Muscle of back (tissue), 11 donors: ENCODE data around the gene SH3RF3. TPM values are rescaled to one million over a fixed set of nuclear protein-coding genes. Genes with fewer than 3 reads are reported as not detected.

Experiments used
- DNase-seq, 3 donors: peaks; one replicate each; pipeline versions ENCODE4 v3.0.0 to v3.0.0-alpha.2; 2013
- polyA plus RNA-seq, 10 donors: library from polyadenylated mRNA; unstranded; fragments of 120-200 nt; gene quantifications; one replicate each; pipeline ENCODE4 v1.2.1, GENCODE V29; 2013; ENCODE audit not compliant: insufficient read length in 10 of 10

SH3RF3 gene
- polyA plus RNA-seq, 10 donors: 3.8 to 7.0 (median 4.7) TPM

DNA sequence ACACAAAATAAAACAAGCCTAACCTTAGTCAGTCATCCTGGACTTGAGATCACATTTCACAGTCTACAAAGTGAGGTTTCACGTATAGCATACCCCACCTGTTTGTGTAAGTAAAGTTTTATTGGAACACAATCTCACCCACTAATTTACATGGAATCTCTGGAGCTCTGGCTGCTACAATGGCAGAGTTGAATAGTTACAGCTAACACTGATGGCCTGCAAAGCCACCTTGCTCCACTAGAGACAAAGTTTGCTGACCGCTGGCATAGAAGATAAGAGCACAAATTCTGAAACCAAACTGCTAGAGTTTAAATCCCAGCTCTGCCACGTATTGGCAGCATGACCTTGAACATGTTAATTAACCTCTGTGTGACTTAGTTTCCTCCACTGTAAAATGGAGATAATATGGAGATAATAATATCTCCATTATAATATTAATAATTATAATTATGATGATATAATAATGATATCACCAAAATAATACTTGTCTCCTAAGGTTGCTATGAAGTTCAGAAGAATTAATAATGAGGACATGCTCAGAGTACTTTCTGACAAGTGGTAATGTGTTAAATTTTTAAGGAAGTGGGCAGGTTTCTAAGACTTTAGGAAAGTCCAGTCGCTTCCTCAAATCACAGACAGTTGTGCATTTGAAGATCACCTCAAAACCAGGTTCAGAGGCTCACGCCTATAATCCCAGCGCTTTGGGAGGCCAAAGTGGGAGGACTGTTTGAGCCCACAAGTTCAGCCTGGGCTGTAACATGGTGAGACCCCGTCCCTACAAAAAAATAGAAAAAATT is 204.6 kb downstream of the SH3RF3 start:
- DNase-seq: no peak

DNA sequence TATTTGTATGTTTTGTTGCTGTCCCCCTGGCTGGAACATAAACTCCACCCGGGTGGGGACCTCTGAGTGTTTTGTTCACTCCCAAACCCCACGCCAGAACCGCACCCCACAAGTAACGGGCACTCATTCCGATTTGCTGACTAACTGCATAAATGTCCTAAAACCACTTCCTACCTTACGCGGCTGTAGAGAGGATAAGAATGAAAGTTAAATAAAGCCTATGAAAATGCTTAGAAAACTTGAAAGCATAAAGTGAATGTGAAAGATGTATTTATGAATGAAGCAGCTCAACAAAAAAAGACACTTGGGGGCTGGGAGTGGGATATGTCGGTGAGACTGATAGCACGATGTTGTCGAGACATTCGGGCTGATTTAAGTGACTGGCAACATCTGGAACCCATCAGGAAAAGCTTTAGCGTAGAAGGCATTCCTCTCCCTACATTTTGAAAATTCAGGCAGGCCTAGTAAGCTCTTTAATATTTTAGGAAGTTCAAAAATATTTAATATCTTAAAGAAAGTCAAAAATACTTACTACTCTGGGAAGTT is 206.7 kb downstream of the SH3RF3 start:
- DNase-seq: peak in 1 of 3 donors; percentile 51

DNA sequence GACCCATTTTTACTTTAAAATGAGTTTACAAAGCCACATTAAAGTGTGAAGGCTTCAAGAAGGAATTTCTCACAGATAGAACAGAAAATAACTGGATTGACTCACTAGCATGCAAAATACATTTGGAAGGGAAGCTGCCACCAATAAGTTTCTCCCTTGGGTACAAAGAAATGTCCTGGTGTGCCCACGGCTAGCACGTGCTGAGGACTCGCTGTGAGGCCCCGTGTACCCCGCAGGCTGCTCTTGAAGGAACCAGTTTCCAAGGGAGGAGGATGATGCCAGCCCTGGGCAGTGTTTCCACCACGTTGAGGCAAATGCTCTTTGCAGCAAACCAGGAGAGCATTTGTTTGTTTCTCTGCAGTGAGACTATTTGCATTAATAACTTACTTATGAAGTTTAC is 207.3 kb downstream of the SH3RF3 start:
- no peak for DNase-seq

DNA sequence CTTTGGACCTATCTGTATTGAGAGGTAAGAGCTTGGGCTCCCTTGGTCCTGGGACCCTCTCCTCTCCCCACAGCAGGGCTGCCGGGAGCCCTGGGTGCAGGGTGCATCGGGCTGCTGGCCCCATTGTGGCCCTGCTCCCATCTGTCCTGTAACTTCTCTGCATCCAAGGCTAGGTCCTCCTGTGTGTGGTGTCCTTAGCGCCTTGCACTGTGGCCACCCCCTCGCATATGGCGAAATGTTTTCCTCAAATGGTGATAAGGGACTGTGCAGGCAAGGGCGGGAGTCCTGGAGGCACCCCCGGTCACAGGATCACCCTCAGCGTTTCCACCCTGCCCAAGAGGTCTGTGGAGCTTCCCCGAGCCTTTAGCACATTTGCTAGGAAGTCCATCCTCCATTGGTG is 208.2 kb downstream of the SH3RF3 start:
- DNase-seq: no peak

DNA sequence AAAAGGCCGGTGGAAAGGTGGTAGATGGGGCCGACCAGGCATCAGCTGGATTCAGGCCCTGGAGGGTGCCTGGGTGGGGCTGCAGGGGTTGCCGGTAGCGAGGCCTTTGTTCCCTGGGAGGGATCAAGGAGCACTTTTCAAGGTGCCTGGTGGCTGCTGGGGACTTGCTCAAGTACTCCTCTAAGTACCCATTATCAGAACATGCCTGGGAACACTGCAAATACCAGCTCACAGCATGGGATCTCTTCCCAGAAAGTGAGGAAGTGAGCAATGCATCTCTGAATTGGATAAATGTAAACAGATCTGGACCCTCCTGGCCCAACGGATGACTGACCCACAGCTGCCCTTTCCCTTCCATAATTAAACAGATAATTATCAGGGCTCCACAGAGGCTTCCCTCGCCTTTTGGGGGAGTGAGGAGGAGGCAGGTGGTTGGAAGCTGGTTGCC is 210.5 kb downstream of the SH3RF3 start:
- DNase-seq: no peak

DNA sequence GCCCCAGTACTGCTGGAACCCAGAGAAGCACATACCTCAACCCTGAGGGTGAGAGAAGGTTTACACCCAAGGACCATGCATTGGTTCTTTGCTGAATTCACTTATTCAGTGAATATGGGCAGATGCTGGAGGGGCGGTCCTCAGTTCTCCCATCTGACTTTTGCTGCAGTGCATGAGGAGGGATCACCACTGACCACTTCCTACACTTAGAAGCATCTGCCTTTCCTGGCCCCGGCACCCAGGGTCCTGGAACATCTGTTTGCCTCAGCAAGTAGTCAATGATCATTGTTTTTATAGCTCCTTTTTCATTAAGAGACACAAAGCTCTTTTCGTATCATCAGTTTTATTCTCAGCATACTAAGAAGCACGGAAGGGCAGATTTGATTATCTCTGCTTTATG is 211.4 kb downstream of the SH3RF3 start:
- no peak for DNase-seq

DNA sequence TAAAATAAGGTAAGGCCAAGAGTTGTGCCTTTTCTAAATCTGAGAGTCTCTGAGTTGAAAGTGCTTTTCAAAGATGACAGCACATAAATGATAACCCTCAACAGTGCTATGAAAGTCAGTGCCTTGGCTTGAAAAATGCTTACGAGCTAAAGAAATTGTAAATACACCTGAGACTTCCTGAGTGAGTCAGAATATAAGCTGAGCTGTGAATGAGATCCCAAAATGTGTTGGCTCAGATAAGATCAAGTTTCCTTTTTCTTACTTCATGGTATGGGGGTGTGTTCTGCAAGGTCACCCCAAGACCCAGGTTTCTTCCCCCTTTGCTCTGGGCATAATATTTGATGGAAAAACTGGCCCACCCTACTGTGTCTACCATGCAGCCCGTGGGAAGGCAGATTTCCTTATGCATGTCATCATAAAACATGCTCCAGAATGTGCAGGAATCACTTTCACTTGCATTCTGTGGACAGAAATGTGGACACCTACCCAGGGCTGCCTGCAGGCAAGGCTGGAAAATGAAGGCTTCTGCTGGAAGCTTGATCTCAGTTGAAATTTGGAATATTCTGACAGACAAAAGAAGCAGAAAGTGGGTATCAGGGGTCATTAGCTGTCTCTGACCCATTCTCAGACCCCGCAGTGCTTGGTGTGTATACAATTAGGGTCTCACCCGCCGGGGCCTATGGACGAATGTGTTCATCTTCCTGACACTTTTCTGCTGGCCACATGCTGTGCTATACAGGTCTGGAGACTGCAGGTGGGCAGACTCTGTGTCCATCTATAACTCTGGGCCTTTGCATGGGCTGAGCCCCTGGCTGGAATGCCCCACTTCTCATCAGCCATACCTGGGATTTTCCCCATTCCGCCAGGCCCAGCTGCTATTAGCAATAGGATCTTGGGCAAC is 212.6 kb downstream of the SH3RF3 start:
- DNase-seq: no peak

DNA sequence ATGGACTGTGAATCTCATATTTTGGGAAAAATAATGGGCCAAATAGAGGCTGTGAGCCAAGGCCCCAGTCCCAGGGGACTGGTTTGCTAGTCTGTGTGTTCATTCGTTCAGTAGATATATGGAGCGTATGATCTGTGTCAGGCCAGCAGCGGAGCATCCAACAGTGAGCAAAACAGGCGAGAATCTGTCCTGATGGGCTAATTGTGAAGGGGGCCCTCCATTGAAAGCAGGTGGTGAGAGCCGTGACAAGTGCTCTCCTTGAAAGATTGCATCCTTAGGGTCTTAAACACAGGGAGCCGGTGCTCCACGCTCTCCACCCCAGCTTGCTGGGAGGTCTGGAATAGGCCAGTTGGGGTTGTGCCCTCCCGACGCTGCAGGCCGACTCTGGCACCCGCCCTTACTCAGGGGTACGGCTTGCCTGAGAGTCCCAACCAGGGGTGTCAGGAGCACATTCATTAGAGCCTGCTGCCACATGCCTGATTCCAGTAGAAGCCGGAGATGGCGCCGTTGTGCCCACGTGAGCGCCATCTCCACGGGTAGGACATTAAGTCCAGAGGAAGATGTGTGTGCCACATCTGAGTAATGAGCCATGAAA is 213.3 kb downstream of the SH3RF3 start:
- DNase-seq: no peak

DNA sequence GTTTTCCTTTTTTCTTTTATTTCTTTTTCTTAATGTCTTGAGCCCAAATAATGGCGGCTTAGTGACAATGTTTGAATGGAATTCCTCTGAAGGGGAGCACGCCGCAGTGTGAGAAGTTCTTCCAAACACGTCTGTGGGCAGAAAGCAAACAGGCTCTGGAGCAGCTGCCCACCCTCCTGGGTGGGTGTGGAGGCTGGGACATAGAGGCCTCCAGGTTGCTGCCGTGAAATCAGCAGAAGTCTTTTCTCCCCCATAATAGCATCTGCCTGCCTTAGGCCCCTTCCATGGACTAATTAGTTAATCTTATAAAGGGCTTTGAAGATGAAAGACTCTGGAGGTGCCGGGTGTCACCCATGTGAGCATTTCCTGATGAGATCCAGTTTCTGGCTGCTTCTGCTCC is 213.9 kb downstream of the SH3RF3 start:
- no peak for DNase-seq

DNA sequence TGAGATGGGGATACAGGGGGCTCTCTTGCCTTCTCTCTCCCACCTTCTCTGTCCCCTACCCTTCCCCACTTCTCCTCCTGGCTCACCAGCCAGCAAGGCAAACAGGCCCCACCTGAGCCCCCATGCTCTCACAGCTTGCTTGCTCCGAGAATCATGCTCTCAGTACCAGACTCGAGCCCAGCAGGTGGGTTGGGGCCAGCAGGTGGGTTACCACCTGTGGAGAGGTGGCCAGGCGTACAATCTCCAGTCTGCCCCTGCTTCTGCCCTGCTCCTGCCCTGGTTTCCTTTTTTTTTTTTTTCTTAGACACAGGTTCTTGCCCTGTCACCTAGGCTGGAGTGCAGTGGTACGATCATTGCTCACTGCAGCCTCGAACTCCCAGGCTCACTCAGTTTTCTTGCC is 214.5 kb downstream of the SH3RF3 start:
- DNase-seq: no peak

DNA sequence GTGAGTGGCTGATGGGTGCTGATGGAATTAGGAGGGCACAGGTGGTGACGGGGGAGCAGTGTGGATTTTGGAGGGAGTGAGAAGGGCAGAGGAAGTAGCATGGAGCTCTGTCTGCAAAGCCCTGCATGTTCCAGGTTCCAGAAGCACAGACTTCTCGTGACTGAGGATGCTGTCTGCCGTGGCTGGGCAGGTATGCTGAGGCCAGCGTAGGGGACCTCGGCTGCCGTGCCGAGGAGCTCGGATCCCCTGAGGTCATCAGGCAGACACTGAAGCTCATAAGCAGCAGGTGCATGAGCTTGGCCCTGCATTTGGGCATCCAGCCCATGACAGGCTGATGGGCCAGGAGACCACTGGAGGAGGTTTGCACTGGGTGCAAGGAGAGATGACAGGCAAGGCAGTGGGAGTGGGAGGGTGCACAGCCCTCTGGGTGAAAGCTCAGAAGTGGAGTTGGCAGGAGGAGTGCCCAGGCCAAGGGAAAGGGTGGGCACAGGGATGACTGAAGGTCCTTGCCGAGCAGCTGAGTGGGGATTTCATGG is 215.3 kb downstream of the SH3RF3 start:
- DNase-seq: no peak

DNA sequence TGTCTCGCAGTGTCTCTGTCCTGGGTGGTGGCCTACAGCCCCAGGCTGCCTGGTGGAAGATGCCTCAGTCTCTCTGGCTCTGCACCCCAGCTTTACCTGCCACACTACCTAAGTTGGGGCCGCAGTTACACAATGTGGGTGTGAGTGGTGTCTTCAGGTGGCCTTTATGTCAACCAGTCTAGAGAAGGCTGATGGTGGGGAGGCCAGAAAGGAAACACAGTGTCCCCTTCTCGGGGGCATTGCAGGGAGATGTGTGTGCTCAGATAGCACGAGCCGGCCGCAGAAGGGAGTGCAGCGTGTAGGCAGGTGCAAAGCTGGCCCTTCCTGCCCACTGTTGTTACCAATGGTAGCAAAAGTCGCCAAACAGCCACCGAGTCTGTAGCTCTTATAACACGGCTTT is 216.1 kb downstream of the SH3RF3 start:
- no peak for DNase-seq

DNA sequence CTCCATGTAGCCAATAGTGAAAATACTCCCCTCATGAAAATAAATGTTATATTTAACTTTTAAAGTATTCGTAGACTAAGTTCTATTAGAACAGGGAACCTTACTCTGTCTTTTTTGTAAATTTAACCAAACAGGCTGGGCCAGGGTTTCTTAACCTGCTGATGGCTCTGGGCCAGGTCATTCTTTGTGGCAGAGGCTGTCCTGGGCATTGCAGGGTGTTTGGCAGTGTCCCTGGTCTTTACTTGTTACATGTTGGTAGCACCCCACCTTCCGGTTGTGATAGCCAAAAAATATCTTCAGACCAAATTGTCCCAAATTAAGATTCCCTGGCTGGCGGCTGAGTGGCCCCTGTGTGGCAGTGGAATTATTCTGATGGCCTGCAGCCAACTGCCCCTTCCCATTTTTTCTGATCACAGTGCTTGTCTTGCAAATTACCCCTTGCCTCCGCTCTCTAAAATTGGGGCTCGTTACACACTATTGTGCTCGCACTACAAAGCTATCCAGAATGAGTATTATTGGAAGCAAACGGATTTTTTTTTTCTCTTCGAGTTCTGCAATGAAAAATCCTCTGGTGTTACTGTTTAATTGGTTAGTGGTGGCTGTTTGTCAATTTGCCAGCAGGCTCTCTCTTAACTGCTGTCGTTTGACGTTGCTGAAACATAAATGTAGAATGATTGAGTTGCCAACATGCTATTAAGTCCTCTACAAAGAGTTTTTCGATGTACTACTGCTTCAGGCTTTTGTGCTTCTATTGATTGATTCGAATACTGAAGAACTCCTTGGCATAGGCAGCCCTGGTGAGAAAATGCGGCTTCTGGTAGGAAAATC is 216.9 kb downstream of the SH3RF3 start:
- no peak for DNase-seq

DNA sequence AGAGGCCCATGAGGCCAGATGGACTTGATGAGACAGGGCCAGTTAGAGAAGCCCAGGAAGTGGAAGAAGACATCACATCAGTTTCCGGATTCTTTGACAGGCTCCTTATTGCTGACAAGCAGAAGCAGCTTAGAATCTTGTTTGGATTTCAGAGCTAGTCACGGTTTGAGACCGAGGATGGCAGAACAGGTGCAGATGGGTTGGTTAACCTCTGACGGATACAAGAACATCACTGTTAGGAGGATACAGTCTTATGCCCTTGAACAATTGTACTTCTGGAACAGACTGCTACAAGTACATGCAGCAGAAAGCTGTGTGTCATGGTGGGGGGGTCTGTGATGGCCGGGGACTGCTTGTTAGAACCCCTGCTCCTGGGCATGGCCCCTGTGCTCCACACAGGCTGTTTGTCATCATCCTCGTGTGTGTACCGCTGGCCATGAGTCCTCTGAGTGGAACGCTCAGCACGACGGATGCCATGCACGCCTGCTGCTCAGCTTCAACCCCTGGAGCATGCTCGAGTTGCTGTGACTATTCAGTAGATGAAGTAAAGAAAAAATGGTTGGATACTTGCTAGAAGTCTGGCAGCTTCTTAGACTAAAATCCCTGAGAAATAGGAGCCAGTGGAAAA is 217.7 kb downstream of the SH3RF3 start:
- DNase-seq: no peak

DNA sequence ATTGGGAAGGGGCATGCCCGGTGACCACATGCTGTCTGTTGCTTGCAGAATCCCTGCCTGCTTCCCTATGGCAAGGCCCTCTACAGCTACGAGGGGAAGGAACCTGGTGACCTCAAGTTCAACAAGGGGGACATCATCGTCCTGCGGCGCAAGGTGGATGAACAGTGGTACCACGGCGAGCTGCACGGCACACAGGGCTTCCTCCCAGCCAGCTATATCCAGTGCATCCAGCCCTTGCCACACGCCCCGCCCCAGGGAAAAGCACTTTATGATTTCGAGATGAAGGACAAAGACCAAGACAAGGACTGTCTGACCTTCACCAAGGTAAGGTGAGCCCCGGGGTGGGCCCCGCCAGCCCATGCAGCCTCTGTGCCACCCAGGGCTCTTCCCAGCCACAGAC is 218.6 kb downstream of the SH3RF3 start:
- no peak for DNase-seq

DNA sequence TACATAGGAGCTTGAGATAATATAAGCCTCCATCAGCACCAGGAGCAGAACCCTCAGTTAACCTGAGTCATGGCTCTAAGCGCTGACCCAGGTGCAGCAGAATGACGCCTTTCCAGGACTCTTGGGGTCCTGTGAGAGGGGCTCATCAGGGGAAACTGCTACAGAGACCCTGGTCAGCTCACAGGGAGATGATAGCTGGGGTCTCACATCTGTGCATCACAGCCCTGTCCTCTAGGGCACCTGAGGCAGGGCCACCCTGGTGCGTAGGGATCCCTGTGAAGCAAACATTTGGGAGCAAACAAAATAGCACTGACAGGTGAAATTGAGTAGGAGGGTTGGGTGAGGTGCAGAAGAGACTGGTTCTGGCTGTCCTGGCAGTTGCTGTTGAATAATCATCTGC is 219.2 kb downstream of the SH3RF3 start:
- DNase-seq: no peak

DNA sequence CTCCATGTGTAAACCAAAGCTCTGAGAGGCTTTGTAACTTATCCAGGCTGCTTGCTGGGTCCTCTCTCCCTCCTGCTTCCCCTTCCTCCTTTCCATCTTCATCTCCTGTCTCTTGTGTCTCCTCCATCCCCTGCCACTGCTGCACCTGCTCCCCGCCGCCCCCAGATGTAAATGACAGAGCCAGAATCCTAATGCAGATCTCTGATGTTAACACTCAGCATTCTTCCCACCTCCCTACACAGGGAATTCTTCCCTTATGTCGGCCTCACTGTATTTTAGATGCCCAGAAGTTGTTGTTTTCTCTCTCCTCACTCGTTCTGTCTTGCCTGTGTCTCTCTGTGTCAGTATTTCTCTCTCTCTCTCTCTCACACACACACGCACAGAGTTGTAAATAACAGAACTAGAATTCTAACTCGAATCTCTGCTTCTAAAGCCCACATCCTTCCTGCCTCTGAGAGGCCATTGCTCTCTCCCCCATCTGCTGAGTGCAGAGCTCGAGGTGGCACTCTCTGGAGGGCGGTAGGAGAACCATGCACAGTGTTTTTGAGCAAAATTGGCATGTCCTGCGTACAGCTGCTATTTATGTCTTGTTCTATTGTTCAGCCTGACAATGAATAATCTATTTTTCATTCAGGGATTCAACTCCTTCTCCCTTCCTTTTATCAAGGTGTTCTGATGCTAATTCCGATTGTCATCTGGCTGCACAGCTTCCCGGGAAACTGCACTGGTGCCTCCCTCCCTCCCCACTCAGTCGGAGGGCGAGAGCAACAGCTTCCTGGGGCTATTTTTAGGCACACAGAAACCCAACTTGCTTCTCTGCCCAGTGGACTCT is 219.9 kb downstream of the SH3RF3 start:
- peak in 1 of 3 donors; percentile 57 for DNase-seq

DNA sequence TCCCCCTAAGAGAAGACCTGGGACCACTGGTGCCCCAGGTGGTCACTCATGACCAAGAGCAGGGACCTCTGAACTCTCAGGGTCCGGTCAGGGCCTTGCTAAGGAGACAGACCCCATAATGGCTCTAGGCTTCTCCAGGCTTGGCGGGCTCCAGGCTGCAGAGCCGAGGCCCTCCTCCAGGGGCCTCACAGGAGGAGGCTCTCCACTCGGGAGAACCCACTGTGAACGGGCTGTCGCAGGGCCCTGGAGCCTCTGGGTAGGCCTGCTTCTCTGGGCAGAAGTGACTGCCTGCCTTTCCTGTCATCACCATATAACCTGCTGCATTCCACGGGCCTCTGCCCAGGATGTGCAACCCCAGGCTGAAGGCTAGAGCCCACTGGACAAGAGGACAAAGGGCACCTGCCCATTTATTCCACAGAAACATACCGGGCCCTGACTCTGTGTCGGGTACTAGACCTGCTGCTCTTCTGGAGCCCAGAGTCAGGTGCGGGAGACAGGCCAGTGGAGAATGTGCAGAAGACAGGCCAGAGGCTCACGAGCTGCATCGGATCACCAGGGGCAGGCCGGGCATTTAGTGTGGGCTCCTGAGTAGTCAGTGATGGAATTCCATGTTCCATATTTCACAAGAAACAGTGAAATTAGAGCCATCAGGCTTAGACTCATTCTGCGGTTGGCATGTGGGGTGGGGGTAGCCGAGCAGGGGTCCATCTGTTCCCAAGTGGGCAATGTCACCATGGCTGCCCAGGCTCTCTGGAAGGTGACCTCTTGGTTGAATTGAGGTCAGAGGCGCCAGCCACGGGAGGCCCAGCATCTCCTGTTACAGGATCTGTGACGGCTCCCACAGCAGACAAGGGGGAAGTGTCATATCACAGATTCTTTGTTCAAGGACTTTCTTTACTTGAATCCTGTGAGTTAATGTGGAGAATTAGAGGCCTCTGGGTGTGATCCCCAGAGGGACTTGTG is 220.8 kb downstream of the SH3RF3 start:
- DNase-seq: no peak
